Upper lobe of right lung (tissue), 1 donor: Measurements from ENCODE around the gene COX10. TPM values are rescaled to one million over a fixed set of nuclear protein-coding genes. Genes with fewer than 3 reads are reported as not detected.

Experiments used
- ATAC-seq: fragments of 200-7000 bp; cut with Tn5 transposase; one replicate; pipeline ENCODE4 v1.9.1; 2020; ENCODE audit warnings: mild to moderate bottlenecking, moderate library complexity
- DNase-seq: peaks from one replicate; pipeline ENCODE4 v3.0.0-alpha.2; 2020
- H3K27ac ChIP-seq: fragments of 200-600 bp; one replicate; pipeline ENCODE4 v1.8.0; 2022
- H3K27me3 ChIP-seq: fragments of 200-600 bp; one replicate; pipeline ENCODE4 v1.8.0; 2022; ENCODE audit warnings: mild to moderate bottlenecking
- H3K36me3 ChIP-seq: fragments of 200-600 bp; one replicate; pipeline ENCODE4 v1.8.0; 2022
- H3K4me1 ChIP-seq: fragments of 200-600 bp; one replicate; pipeline ENCODE4 v1.8.0; 2022
- H3K4me3 ChIP-seq: fragments of 200-600 bp; one replicate; pipeline ENCODE4 v1.8.0; 2022; ENCODE audit warnings: mild to moderate bottlenecking
- H3K9me3 ChIP-seq: fragments of 200-600 bp; one replicate; pipeline ENCODE4 v1.8.0; 2022
- intact Hi-C: fragments of 100-400 bp; cut with DNase I; formaldehyde crosslinking; loops from one replicate; pipeline ENCODE4 v1.11.0; 2022
- total RNA-seq: library from RNA; stranded (reverse); fragmentation: NEBNext Ultra II Directional; extraction: Animal tissue kit (Norgen Biotek cat#: 25700); gene quantifications from one replicate; pipeline ENCODE4 v1.2.1, GENCODE V29; 2021
- TF ChIP-seq, protein P1 (sequence below): fragments of 200-600 bp; IDR thresholded peaks from one replicate; pipeline ENCODE4 v1.8.0; 2022; ENCODE audit warnings: antibody characterized with exemption
- donor health status: DM: no; HTN: yes; CAD: no; lungs with severe emphysema.

The COX10 gene
- total RNA-seq, 1 donor from 2014 or later = 13.5 TPM

DNA sequence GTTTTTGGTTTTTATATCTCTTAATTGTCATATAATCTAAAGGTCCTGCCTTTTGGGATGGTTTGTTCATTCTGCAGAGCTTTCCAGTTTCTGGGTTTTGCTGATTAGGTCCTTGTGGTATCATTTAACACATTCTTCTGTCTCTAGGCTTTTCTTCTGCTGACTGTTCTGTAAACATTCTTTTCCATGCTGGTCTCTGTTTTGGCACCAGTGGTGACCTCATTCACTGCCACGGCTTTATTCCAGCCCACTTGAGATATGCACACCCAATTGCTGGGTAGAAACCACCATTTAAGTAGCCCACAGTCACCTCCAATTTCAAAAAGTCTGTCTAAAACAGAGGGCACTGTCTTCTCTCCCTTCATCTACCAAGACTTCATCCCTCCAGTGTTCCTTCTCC lies 31.1 kb upstream of the COX10 start:
- H3K36me3 ChIP-seq = peaks cover 11% of the 10 kb centered on the region
- H3K4me3 ChIP-seq = no peak overlapping the region
- no peaks in the 10 kb centered on the region for H3K4me1 ChIP-seq
- intact Hi-C loops = no loop called here
- ATAC-seq (no peak), DNase-seq (no peak)
- TF ChIP-seq, protein P1, sequence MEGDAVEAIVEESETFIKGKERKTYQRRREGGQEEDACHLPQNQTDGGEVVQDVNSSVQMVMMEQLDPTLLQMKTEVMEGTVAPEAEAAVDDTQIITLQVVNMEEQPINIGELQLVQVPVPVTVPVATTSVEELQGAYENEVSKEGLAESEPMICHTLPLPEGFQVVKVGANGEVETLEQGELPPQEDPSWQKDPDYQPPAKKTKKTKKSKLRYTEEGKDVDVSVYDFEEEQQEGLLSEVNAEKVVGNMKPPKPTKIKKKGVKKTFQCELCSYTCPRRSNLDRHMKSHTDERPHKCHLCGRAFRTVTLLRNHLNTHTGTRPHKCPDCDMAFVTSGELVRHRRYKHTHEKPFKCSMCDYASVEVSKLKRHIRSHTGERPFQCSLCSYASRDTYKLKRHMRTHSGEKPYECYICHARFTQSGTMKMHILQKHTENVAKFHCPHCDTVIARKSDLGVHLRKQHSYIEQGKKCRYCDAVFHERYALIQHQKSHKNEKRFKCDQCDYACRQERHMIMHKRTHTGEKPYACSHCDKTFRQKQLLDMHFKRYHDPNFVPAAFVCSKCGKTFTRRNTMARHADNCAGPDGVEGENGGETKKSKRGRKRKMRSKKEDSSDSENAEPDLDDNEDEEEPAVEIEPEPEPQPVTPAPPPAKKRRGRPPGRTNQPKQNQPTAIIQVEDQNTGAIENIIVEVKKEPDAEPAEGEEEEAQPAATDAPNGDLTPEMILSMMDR = no peak
- no peaks in the 10 kb centered on the region for H3K9me3 ChIP-seq
- no peaks in the 10 kb centered on the region for H3K27me3 ChIP-seq
- H3K27ac ChIP-seq = no peak overlapping the region

DNA sequence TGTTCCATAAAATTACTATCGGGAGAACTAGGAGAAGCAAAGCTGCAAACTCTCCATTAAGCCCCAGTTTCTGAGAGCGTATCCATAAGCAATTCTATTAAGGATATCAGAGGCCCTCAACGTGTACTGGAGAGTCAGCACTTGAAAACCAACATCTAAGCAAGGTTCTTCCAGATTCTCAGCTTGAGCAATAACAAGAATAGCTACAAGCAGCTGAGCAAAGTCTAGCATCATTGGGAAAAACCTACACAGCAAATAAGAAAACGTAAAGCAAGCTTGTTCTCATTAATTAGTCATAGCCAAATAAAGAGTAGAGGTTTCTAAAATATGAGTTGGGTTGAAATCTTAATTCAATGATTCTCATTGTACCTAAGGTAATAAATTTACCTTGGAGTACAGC lies 26.9 kb upstream of the COX10 start:
- no peak overlapping the region for H3K4me3 ChIP-seq
- H3K4me1 ChIP-seq = no peaks in the 10 kb centered on the region
- H3K27ac ChIP-seq = no peak overlapping the region
- H3K36me3 ChIP-seq = no peaks in the 10 kb centered on the region
- intact Hi-C loops = no loop called here
- ATAC-seq (no peak), DNase-seq (no peak)
- no peaks in the 10 kb centered on the region for H3K27me3 ChIP-seq
- TF ChIP-seq, protein P1 = no peak
- H3K9me3 ChIP-seq = no peaks in the 10 kb centered on the region

DNA sequence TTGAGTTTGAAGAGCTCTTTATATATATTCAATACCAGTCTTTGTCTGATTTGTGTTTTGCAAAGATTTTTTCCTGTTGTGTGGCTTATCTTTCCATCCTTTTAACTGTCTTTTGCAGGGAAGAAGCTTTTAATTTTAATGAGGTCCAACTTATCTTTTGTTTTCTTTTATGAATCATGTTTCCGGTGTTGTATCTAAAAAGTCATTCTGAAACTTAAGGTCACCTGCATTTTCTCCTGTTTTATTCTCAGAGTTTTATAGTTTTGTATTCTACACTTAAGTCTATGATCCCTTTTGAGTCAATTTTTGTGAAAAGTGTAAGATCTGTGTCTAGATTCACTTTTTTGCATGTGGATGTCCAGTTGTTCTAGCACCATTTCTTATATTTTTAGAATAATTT lies 24.6 kb upstream of the COX10 start:
- H3K27me3 ChIP-seq = no peaks in the 10 kb centered on the region
- TF ChIP-seq, protein P1 = no peak
- no peaks in the 10 kb centered on the region for H3K9me3 ChIP-seq
- H3K36me3 ChIP-seq = no peaks in the 10 kb centered on the region
- intact Hi-C loops = no loop called here
- H3K4me1 ChIP-seq = no peaks in the 10 kb centered on the region
- H3K27ac ChIP-seq = no peak overlapping the region
- H3K4me3 ChIP-seq = no peak overlapping the region
- ATAC-seq = no peak
- no peak for DNase-seq

DNA sequence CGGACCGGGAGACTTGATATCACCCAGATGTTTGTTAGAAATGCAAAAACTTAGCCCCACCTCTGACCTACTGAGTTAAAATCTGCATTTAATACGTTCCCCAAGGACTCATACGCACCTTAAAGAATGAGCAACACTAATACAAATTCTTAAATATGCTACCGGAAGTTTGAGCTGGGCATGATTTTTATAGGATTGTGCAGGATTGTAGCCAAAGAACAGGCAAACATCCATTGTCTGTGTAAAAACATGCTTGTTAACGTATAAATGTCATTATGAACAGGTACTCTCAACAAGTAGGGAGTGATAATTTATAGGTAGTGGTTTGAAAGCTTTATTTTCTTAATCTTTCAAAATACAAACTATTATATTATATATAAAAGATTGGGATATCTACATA lies 22.3 kb upstream of the COX10 start:
- Histone ChIP-seq H3K36me3 (no peaks in the 10 kb centered on the region), H3K4me1 (no peaks in the 10 kb centered on the region), H3K27ac (no peak overlapping the region), H3K9me3 (no peaks in the 10 kb centered on the region), H3K4me3 (no peak overlapping the region), H3K27me3 (no peaks in the 10 kb centered on the region)
- no peak for ATAC-seq
- intact Hi-C loops = no loop called here
- no peak for DNase-seq
- TF ChIP-seq, protein P1 = no peak

DNA sequence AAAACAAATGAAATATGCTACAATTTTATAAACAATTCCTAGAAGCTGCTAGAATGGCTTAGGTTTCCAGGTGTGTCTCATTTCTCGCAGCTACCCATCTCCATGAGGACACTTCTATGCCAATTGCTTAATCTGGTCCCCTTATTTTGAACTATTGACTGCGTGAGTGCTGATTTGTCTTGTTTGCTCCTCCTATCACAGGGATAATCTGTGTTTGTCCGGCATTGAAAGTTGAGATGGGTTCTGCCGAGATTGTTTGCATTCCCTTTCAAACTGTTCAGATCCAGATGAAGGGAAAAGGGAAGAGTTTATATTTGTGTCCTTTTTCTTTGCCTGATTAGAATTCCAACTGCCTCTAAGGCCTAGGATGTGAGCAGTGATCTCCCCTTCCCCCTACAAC lies 21.7 kb upstream of the COX10 start:
- TF ChIP-seq, protein P1 = no peak
- ATAC-seq = no peak
- intact Hi-C loops = no loop called here
- Histone ChIP-seq H3K36me3 (no peaks in the 10 kb centered on the region), H3K27me3 (no peaks in the 10 kb centered on the region), H3K9me3 (no peaks in the 10 kb centered on the region), H3K4me3 (no peak overlapping the region), H3K27ac (no peak overlapping the region), H3K4me1 (no peaks in the 10 kb centered on the region)
- no peak for DNase-seq

DNA sequence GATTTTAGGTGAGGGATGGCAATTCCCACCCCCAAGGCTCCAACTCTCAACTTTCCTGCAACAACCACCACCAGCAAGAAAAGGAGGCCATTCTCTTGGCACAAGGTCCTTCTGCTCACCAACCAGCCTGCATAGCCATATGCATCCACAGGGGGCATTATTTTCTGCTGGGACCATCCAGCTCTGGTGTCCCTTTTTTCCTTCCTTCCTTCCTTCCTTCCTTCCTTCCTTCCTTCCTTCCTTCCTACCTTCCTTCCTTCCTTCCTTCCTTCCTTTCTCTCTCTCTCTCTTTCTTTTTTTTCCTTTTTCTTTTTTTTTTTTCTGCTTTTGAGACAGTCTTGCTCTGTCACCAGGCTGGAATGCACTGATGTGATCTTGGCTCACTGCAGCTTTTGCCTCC lies 21.1 kb upstream of the COX10 start:
- no peak for DNase-seq
- no peaks in the 10 kb centered on the region for H3K4me1 ChIP-seq
- intact Hi-C loops = no loop called here
- TF ChIP-seq, protein P1 = peak; percentile 19
- no peak overlapping the region for H3K27ac ChIP-seq
- H3K27me3 ChIP-seq = no peaks in the 10 kb centered on the region
- no peaks in the 10 kb centered on the region for H3K9me3 ChIP-seq
- no peaks in the 10 kb centered on the region for H3K36me3 ChIP-seq
- H3K4me3 ChIP-seq = no peak overlapping the region
- peak; percentile 39 for ATAC-seq
